ENCODE data around the gene KCNIP4. TPM values are rescaled to one million over a fixed set of nuclear protein-coding genes. Genes with fewer than 3 reads are reported as not detected.

The KCNIP4 gene
- total and polyA plus RNA-seq, 8 donors: 0.05 TPM; not detected in 7

- TF ChIP-seq CTCF (IDR thresholded peaks at IDR 0.05): no peak
- DNase-seq (no peak), ATAC-seq (no peak), FAIRE-seq (no peak)
- Histone ChIP-seq H3K9me3 (no peaks in the 10 kb centered on the region), H3K27ac (no peak overlapping the region), H3K4me1 (no peaks in the 10 kb centered on the region), H3K36me3 (no peaks in the 10 kb centered on the region), H3K4me3 (no peak overlapping the region), H3K27me3 (no peaks in the 10 kb centered on the region)
- intact Hi-C loops (cut with DNase I): no loop called here
- WGBS, 2 donors: 34 to 38% methylated on average over 3 of the region's 3 CpGs
These were observed 830.3 kb downstream of the KCNIP4 start for GRCh38 chr4:21118301-21118700.

DNA sequence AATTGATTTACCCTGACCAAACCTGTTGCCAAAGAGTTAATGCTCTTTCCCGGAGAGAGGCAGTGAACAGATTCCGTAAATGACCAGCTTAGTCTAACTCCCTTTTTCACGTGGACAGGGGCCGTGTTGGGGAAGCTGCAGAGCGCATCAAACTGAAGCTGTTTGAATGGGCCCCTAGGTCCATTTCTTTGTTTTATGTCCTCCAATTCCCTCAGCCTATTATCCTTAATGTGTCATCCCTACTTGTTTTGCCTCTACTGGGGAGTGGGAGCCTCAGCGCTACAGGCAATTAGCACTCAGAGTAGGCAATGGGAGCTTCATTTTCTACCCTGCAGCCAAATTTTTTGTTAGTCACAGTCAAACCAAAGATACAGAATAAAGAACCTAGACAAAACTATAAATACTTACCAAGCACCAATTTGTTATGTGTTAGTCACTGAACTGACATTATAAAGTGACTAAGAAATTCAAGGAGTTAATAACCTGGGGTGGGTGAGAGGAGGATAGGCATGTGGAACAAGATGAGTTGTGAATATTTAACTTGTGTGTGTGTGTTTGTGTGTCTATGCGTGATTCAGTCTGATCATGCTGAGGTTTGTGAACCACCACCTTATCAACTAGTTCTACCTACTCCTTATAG is 830.9 kb downstream of the KCNIP4 start:
- H3K4me3 ChIP-seq: no peak overlapping the region
- H3K36me3 ChIP-seq: no peaks in the 10 kb centered on the region
- H3K27me3 ChIP-seq: no peaks in the 10 kb centered on the region
- intact Hi-C loops (cut with DNase I): no loop called here
- DNase-seq: no peak
- 37 to 38% methylated on average over 7 of the region's 7 CpGs for WGBS, 2 donors
- no peak for ATAC-seq
- FAIRE-seq: no peak
- H3K4me1 ChIP-seq: no peaks in the 10 kb centered on the region
- TF ChIP-seq CTCF (IDR thresholded peaks at IDR 0.05): no peak
- no peaks in the 10 kb centered on the region for H3K9me3 ChIP-seq
- H3K27ac ChIP-seq: no peak overlapping the region

GRCh38 chr4:21113496-21114223 is 834.9 kb downstream of the KCNIP4 start:
- Histone ChIP-seq H3K27ac (no peak overlapping the region), H3K9me3 (no peaks in the 10 kb centered on the region), H3K4me1 (no peaks in the 10 kb centered on the region), H3K36me3 (no peaks in the 10 kb centered on the region), H3K4me3 (no peak overlapping the region), H3K27me3 (no peaks in the 10 kb centered on the region)
- no peak for DNase-seq
- 51 to 78% methylated on average over 3 of the region's 3 CpGs for WGBS, 2 donors
- ATAC-seq: no peak
- no peak for FAIRE-seq
- no peak for TF ChIP-seq CTCF (IDR thresholded peaks at IDR 0.05)
- intact Hi-C loops (cut with DNase I): no loop called here

DNA sequence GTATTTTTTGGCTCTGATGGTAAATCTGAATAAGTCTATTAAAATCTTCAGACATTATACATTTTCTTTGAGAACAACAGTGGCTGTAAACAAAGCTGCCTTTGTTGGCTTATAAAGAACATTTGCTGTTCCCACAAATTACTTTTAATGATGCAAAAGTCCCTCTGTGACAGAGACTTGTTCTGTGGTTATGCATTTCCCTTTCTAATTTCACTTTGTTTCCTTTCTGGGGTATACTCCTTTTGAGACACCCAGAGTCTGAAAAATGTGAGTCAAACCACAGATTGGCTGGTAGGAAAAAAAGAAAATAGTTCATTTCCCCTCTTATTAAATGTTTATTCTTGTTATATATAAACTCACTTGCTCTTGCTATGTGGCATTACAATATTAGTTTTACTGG is 845.9 kb downstream of the KCNIP4 start:
- no peak for DNase-seq
- Histone ChIP-seq H3K27ac (no peak overlapping the region), H3K9me3 (no peaks in the 10 kb centered on the region), H3K4me3 (no peak overlapping the region), H3K4me1 (no peaks in the 10 kb centered on the region), H3K27me3 (no peaks in the 10 kb centered on the region), H3K36me3 (no peaks in the 10 kb centered on the region)
- no peak for ATAC-seq
- no peak for TF ChIP-seq CTCF (IDR thresholded peaks at IDR 0.05)
- intact Hi-C loops (cut with DNase I): no loop called here
- no peak for FAIRE-seq

DNA sequence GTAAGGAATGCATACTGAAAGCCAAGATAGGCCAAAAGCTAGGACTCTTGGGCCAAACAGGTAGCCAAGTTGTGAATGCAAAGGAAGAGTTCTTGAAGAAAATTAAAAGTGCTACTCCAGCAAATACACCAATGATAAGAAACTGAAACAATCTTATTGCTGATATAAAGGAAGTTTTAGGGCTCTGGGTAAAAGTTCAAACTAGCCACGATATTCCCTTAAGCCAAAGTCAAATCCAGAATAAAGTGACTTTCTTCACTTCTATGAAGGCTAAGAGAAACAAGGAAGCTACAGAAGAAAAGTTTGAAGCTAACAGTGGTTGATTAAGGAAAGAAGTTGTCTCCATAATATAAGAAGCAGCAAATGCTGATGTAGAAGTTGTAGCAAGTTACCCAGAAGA is 850.7 kb downstream of the KCNIP4 start:
- Histone ChIP-seq H3K36me3 (no peaks in the 10 kb centered on the region), H3K9me3 (no peaks in the 10 kb centered on the region), H3K27ac (no peak overlapping the region), H3K27me3 (no peaks in the 10 kb centered on the region), H3K4me3 (no peak overlapping the region), H3K4me1 (no peaks in the 10 kb centered on the region)
- no peak for DNase-seq
- no peak for FAIRE-seq
- WGBS, 2 donors: 59 to 76% methylated on average over 1 of the region's 1 CpG
- no peak for TF ChIP-seq CTCF (IDR thresholded peaks at IDR 0.05)
- intact Hi-C loops (cut with DNase I): no loop called here
- ATAC-seq: no peak

Measured in pancreas (tissue), 10 donors.